HG02798 (cell line): ENCODE data around the gene PPBP.

Experiments used
- ATAC-seq: cut with Tn5 transposase; IDR thresholded peaks from one replicate; pipeline ENCODE4 v1.9.1; 2021; ENCODE audit warnings: mild to moderate bottlenecking; ENCODE audit not compliant: unreplicated experiment, poor library complexity

Gene PPBP, protein sequence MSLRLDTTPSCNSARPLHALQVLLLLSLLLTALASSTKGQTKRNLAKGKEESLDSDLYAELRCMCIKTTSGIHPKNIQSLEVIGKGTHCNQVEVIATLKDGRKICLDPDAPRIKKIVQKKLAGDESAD

DNA sequence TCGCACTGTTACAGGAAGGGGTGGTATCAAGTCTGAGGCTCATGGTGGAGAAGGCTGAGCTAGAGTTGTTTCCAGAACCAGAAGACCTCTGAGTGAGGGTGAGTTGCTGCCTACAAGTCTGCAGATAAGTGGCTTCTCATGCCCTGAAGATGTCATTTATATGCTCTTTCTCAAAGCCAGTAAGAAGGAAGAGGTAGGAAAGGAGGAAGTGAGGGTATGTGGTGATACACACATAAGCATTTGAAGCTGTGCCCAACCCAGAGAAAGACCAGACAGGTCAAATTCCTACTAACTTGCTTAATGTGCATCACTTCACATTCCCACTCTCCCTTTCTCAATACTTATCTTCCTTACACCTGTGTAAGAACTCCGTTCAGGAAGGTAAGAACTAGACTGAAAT, at the start of gene PPBP:
TSS of gene PPBP (minus strand) at position 130 of the 400 bp plus-strand sequence. CDS start at position 43, 87 bp downstream.
- ATAC-seq: no peak

DNA sequence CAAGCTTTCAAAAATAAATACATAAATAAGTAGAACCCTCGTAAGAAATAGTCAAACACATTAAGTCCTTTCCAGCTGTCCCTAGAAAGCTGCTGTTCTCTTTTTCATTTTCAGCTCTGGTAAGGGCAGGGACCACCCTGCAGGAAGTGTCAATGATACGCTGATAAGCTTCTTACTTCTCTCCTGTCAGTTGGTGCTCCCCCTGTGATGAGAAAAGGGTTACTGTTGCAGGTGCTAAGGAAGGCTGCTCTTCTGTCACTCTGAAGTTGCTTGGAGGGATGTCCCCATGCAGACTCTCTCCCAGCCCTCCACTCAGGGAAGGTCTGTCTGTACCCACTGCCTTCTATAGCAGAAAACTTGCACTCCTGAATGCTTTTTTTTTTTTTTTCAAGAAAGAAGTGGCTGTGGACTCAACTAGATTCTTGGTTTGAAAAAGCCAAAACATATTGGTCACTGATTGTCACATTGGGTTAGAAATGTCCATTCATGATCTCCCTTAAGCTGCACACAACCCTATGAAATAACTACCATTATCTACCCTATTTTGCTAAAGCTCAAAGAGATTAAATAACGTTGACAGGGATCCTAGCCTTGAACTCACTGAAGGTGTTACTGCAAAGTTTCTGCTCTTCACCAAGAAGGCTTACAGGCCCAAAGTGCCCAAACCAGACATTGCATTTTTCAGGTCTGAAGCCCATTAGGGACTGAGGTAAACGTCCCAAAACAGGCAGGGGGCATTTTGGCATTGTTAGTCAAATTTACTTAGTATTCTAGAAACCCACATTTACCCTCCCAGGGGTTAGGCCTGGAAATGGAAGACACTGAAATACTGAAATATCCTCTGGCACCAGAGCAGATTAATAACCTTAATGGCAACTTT, 49.3 kb upstream of the PPBP start:
- ATAC-seq: no peak

DNA sequence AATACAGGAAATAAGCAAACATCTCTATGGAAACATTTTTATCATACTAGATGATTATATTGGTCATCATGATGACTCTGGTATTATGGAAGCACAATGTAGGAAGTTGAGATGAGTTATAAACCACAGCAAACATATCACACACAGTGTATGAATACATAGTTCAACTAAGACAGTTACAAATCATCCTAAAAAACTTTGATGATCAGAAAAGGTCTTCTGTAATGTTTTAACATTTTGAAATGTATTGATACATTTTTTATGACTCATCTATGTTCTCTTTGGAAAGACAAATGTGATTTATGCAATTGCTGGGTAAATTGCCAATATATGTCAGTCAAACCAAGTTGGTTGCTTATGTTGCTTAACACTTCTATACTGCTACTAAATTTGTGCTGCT, 45.7 kb upstream of the PPBP start:
- ATAC-seq: no peak

DNA sequence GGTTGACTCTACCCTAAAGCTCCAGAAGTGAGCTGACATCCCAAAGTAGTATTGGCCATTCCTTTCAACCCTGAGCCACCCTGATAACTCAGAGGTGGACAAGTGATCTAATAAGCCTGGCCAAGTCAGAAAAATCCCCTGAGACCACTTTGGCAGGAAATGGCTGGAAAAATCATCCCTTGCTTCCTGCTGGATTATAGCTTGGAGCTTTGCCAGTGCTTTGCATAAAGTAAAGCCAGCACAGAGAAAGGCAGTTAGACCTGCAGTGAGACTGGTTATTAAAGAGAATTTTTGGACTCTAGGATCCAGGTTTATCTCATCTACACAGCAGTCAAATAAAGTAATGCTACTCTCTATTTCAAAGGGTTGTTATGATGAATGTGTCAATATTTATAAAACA, 44.1 kb upstream of the PPBP start:
- no peak for ATAC-seq

DNA sequence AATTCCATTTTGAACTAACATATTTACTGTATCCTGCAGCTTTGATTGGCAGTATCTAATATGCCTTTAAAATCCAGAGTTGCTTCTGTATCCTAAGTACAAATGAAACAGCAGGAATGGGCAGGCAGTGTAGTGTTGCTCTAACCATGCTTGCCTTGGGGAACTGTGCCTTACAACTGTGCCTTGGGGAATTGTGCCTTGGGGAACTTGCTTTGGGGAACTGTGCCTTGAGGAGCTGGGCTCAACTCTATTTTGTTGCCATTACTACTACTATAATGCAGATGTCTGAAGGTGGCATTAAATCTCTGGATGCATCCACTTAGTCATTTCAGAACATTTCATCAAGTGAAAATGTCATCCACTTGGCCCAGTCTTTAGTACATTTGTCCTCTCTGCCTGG, 43.6 kb upstream of the PPBP start:
- ATAC-seq: no peak

DNA sequence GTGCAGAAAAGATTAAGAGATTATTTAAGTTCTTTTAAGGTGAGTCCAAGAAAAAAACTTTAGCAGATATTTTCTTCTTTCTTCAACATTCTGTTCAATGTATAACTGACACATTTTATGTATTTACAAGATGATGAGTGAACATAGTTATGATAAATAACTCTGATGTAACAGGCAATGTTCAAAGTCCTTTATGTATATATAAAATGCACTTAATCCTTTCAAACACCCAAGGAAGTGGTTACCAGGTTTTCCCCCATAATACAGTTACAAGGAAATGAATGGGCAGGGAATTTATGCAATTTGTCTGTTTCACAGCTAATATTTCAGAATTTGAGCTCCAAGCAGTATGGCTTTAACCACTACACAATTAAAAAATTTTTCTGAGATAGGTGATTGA, 42.3 kb upstream of the PPBP start:
- no peak for ATAC-seq

DNA sequence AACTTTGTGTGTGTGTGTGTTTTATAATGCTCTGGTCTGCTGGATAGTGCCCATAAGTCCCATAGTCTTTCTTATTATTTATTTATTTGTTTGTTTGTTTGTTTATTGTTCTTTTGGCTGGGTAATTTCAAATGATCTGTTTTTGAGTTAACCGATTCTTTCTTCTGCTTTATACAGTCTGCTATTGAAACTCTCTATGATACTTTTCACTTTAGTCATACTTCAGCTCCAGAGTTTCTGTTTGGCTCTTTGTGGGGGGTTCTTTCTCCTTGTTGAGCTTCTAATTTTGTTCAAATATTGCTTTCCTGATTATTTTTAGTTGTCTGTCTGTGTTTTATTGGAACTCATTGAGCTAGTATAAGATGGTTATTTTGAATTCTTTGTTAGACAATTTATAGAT, 40.5 kb upstream of the PPBP start:
- no peak for ATAC-seq

DNA sequence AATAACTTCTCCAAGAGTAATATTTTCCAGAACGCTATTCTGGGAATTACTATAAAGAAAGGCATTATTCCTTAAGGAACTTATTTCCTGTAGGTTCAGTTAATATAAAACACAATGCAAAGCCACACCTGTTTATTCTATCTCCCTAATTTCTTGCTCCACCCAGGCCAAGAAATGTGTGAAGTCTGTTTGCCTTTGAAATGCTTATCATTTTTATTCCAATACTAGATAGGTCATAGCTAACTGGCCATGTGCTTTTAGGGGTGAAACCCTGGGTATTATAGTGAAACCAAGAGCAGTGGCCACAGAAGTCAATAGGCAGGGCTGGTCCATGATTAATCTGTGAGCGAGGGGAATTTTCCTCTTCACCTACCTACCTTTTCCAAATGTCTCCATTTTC, 35.7 kb upstream of the PPBP start:
- no peak for ATAC-seq

DNA sequence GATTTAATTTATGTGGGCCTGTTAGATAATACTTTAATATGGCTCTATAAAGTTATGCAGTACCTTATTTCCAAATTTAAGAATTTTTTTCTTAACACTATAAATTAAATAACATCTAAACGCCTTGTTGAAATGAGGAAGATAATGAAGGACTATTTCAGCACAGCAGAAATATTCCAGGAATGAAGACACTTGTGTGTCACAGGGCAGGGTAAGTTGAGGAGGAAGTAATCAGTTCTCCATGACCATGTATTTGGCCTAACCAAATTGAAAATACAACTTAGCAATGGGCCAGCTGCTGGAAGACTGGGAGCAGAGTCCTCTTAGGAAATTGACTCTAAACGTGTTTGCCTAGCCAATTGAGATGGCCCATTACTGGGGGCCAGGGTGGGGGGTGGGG, 33.6 kb upstream of the PPBP start:
- ATAC-seq: no peak

DNA sequence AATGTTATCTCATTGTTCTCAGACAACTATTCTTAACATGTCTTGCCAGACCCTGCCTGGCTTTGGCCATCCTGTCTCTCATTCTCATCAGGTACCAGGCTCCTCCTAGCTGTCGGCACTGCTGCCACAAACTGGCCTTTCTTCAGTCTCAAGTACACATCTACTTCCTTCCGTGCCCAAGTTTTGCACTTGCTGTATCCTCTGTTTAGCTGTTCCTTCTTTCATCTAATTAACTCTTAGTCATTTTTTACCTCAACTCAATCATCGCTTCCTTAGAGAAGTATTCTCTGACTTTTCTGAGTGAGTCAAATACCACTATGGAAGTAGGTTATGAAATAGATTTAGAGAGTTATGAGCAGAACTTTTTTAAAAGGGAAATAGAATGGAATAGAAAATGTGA, 30.8 kb upstream of the PPBP start:
- ATAC-seq: no peak

DNA sequence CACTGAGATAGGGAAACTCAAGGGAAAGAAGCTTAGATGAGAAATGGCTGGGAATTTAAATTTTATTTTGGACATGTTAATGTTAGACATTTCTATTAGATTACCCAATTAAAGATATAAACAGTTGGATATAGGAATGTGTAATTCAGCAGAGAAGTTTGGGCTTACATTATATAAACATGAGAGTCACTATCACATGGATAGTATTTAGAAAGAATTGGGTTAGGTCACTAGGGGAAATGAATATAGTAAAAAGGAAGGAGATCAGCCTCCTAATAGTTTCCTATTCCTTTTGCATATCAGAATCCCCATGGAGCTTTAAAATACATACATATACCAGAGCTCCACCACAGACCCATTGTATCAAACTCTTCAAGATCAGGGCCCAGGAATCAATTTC, 30.1 kb upstream of the PPBP start:
- ATAC-seq: no peak

DNA sequence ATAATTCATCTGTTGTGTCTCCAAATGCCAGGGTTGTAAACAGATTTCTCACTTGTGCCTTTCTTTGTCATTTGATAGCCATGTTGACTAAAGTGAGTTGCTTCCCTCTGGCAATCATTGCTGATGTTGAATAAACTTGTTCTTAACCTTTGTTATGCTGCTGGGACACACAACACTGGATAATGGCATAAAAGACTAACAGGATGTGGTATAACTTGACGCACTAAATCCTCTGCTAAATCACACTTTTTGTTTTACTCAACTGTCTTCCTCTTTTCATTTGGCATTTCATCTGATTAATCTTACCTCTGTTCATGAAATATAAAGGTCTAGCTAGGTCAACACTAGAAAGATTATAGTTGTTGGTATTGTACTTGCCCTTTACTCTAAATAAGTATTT, 28.1 kb upstream of the PPBP start:
- ATAC-seq: no peak

DNA sequence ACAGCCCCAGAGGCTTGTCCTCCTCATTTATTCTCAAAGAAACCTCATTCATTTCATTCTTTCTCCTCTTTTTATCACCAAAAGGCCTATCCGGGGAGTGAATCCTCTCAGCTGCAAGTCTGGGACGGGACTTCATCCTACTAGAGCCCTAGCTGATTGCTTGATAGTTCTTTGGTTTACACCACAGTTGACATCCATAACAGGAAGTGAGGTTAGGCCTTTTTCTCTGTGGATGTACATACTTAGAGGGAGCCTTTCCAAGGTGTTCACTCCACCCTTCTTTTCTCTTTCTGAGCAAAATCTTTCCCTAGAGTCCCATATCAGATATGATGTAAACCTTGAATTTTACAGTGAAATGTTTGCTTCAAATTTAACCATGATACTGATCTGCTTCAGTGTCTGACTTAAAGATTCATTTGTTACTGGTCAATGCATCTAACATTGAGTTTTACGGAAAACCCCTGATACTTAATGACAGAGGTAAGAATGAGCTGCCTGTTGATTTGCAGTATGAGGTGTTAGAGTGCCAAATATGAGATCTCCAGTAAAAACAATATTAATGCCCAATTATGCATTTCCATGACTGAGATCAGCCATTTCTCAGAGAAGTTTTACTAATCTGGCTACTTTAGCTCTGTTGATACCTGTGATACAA, 27.3 kb upstream of the PPBP start:
- ATAC-seq: no peak

DNA sequence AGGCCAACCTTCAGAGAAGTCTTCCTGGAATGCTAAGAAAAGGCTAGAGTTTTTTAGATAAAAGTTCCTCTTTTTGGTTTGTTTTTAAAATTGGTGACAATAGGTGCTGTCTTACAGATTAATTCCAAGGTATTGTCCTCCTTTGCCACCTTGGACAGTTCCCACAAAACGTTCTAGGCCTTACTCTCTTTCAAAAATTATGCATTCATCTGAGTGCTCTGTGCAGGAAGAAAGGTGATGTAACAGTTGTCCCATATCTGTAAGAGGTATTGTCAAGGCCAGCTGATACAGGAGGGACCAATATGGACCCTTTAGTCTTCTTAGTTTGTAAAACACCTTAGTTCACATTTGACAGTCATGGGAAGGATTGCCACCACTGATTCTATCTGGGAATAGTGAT, 26.3 kb upstream of the PPBP start:
- no peak for ATAC-seq

DNA sequence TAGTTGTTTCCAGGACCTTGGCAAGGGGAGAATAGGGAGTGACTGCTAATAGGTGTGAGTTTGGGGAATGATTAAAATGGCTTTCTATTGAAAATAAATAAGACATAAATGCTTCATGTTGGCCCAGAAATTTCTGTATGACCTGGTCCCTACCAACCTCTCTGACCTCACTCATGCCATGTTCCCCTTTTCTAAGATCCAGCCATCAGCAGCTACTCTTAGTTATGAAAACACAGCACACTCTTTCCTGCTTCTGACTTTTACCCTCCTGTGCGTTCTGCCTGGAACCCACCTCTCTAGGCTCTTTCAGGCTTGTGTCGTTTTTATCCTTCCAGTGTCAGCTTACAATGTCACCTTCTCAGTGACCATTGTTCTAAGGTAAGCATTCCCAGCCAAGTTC, 25.3 kb upstream of the PPBP start:
- no peak for ATAC-seq

DNA sequence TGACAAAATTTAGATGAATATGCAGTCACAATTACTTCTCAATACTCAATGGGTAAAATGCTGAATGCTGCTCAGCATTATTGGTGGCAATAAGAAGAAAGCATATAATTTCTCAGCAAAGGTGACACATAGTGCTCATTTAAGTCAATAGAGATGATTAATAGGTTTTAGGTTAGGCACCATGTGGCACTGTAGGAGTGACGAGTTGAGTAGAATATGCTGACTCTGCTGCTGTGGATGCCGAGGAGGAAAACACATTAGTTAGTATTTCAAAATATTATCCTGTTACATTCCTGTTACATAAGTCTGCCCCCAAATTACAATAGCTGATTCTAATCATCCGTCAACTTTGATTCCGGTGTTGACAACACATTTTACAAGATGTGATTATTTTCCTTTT, 24.1 kb upstream of the PPBP start:
- ATAC-seq: no peak

DNA sequence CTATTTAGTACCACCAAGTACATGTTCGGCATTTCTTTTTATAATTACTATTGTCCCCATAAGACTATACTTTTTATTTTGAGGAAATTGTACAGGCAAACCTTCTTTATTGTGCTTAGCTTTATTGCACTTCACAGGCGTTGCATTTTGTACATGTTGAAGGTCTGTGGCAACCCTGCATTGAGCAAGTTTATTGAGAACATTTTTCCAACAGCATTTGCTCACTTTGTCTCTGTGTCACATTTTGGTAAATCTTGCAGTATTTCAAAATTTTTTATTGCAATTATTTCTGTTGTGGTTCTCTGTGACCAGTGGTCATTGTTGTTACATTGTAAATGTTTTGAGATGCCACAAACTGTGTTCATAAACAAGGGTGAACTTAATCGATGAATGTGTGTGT, 21.3 kb upstream of the PPBP start:
- no peak for ATAC-seq

DNA sequence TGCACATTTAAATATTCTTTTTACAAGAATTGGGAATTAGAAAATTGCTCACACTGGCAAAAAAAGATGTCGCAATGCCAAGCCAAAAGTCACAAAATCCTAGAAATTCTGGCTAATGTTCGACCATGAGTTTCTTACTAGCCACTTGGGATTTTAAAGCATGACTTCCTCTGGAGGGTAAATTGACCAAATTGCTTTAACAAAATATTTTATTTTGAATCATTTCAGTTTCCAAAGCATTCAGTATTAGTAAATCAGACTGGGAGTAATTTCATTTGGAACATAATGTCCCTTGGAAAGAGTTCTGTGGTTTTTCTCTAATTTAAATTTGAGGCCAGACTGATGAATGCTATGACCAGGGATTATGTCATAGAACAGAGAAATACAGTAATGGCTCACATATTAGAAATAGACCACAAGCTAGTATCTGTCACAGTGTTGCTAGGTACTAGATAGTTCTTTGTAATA, 18.1 kb upstream of the PPBP start:
- no peak for ATAC-seq

DNA sequence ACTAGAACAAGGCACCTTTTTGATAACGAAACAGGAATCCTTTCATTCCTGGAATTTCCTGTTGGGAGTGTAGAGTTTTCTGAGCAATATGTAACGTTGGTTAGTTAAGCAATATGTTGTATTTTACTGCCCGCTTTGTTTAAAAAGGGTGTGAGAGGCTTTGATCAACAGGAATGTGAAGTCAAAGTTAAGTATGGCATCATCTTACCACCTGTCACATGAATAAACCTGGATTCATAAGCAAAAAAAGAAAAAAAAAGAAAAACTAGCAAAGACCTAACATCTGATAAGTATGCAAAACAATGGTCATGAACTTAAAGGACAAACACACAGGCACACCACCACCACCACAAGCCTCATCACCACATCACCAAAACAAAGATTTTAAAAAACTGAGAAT, 17.5 kb upstream of the PPBP start:
- ATAC-seq: no peak

DNA sequence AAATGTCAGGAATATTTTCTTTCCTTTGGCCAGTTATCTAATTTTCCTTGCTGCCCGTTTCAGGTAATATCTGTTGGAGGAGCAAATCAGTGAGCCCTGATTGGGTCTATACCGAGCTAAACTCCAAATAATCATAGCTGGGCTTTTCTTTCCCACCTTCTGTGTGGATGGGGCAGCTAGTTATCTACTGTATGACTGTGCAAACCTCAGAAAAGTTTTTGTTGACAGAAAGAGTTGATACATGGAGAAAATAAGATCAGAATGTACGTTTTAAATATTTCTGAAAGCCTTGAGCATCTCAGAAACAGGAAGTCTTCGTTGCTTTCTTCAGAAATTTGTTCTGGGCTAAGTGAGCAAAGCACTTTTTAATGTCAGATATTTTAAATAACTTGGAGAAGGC, 16.7 kb upstream of the PPBP start:
- no peak for ATAC-seq

DNA sequence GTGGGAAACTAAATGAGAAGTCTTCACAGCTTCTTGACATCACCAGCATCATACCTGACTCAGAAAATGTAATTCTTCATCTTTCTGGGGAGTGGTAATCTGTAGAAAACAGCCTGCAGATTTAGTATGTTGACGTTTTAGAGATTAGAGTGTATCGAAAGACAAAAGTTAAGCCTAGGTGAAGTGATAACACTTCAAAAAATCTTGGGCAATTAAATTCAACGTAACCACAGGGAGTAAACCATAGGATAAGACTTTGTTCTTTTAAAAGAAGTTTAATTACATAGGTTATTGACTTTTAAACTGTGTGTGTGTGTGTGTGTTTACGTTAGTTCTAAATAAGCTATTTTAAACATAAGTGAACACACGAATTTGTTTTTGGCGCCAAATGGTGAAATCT, 12.3 kb upstream of the PPBP start:
- ATAC-seq: no peak
